ENCODE measurements around the gene ZC3H12C. TPM values are rescaled to one million over a fixed set of nuclear protein-coding genes. Genes with fewer than 3 reads are reported as not detected.

Gene ZC3H12C
- total and polyA plus RNA-seq, 10 of the 15 experiments (the other 5 are each of a cell fraction or from before 2014, with no cell fraction given): 0.31 to 31.0 (median 3.7) TPM

DNA sequence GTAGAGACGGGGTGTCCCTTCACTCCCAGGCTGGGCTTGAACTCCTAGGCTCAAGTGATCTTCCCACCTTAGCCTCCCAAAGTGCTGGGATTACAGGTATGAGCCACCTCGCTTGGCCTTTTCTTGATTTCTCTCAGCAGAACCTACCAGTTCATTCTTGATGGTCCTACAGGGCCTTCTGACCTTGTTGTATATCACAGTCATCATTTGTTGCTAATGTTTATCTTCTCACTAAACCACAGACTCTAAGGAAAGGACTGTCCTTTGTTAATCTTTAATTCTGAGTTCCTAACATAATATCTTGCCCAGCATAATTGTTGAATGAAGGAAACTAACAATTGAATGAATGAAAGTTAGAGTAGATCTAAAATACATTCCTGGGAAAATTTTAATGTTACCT lies 22.0 kb upstream of the ZC3H12C start (continued):
- TF ChIP-seq, protein P1, sequence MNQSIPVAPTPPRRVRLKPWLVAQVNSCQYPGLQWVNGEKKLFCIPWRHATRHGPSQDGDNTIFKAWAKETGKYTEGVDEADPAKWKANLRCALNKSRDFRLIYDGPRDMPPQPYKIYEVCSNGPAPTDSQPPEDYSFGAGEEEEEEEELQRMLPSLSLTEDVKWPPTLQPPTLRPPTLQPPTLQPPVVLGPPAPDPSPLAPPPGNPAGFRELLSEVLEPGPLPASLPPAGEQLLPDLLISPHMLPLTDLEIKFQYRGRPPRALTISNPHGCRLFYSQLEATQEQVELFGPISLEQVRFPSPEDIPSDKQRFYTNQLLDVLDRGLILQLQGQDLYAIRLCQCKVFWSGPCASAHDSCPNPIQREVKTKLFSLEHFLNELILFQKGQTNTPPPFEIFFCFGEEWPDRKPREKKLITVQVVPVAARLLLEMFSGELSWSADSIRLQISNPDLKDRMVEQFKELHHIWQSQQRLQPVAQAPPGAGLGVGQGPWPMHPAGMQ (IDR thresholded peaks at IDR 0.05; ENCODE audit: borderline replicate concordance): no peak
- no peak for TF ChIP-seq RCOR1 (conservative IDR thresholded peaks at IDR 0.05; ENCODE audit: low read depth, low read length)
- TF ChIP-seq KDM1A (IDR thresholded peaks at IDR 0.05; ENCODE audit: borderline replicate concordance): no peak
- TF ChIP-seq, protein P2, sequence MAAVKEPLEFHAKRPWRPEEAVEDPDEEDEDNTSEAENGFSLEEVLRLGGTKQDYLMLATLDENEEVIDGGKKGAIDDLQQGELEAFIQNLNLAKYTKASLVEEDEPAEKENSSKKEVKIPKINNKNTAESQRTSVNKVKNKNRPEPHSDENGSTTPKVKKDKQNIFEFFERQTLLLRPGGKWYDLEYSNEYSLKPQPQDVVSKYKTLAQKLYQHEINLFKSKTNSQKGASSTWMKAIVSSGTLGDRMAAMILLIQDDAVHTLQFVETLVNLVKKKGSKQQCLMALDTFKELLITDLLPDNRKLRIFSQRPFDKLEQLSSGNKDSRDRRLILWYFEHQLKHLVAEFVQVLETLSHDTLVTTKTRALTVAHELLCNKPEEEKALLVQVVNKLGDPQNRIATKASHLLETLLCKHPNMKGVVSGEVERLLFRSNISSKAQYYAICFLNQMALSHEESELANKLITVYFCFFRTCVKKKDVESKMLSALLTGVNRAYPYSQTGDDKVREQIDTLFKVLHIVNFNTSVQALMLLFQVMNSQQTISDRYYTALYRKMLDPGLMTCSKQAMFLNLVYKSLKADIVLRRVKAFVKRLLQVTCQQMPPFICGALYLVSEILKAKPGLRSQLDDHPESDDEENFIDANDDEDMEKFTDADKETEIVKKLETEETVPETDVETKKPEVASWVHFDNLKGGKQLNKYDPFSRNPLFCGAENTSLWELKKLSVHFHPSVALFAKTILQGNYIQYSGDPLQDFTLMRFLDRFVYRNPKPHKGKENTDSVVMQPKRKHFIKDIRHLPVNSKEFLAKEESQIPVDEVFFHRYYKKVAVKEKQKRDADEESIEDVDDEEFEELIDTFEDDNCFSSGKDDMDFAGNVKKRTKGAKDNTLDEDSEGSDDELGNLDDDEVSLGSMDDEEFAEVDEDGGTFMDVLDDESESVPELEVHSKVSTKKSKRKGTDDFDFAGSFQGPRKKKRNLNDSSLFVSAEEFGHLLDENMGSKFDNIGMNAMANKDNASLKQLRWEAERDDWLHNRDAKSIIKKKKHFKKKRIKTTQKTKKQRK (IDR thresholded peaks at IDR 0.05; ENCODE audit: low read depth, low read length): no peak
- no peak for TF ChIP-seq EP300 (IDR thresholded peaks at IDR 0.05; ENCODE audit: borderline replicate concordance in 1 of 2, control insufficient read depth in 1 of 2, low read depth in 2 of 2, low read length in 2 of 2)
- TF ChIP-seq BHLHE40 (IDR thresholded peaks at IDR 0.05; ENCODE audit: borderline replicate concordance in 1 of 2, low read depth in 2 of 2, low read length in 1 of 2): no peak

DNA sequence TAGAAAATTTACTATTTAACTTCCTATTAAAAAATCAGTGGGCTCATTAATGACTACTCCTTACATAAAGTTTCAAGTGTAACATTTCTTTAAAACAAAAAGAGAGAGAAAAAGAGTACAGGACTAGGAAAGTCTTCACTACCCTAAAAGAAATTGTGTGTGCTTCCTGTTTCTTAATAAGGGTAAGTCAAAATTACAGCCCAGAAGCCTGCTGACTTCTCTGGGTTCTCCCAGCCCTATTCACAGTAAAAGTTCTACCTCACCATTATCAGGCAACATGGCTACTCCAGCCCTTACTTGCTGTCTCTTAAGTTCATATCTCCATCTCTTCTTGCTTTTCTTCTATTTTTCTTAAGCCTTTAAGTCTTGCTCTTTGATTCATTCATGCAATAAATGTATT lies 20.3 kb upstream of the ZC3H12C start:
- no peak overlapping the region for H3K4me2 ChIP-seq (ENCODE audit: control insufficient read depth, insufficient read depth)
- TF ChIP-seq, protein P3, sequence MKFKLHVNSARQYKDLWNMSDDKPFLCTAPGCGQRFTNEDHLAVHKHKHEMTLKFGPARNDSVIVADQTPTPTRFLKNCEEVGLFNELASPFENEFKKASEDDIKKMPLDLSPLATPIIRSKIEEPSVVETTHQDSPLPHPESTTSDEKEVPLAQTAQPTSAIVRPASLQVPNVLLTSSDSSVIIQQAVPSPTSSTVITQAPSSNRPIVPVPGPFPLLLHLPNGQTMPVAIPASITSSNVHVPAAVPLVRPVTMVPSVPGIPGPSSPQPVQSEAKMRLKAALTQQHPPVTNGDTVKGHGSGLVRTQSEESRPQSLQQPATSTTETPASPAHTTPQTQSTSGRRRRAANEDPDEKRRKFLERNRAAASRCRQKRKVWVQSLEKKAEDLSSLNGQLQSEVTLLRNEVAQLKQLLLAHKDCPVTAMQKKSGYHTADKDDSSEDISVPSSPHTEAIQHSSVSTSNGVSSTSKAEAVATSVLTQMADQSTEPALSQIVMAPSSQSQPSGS (IDR thresholded peaks at IDR 0.05; ENCODE audit: low read length): no peak
- TF ChIP-seq, protein P4, sequence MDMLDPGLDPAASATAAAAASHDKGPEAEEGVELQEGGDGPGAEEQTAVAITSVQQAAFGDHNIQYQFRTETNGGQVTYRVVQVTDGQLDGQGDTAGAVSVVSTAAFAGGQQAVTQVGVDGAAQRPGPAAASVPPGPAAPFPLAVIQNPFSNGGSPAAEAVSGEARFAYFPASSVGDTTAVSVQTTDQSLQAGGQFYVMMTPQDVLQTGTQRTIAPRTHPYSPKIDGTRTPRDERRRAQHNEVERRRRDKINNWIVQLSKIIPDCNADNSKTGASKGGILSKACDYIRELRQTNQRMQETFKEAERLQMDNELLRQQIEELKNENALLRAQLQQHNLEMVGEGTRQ (IDR thresholded peaks at IDR 0.05; ENCODE audit: borderline replicate concordance, low read depth, low read length): no peak
- TF ChIP-seq GATAD2B (conservative IDR thresholded peaks at IDR 0.05; ENCODE audit: low read depth) (no peak), POLR2A (IDR thresholded peaks at IDR 0.05; ENCODE audit: low read depth, low read length) (no peak), HDAC2 (IDR thresholded peaks at IDR 0.05) (no peak), GABPA (IDR thresholded peaks at IDR 0.05; ENCODE audit: low read depth) (no peak), MTA3 (IDR thresholded peaks at IDR 0.05; ENCODE audit: borderline replicate concordance, low read length) (no peak), SP1 (IDR thresholded peaks at IDR 0.05; ENCODE audit: low read depth, low read length) (no peak), TCF12 (IDR thresholded peaks at IDR 0.05; ENCODE audit: low read depth, low read length) (no peak), STAT3 (IDR thresholded peaks at IDR 0.05; ENCODE audit: low read depth, low read length) (no peak)

More for the DNA sequence above, 20.3 kb upstream of the ZC3H12C start:
- no peaks in the 10 kb centered on the region for H3K36me3 ChIP-seq (ENCODE audit: control insufficient read depth in 2 of 2, insufficient read depth in 2 of 2, low read length in 1 of 2)
- RAD21 ChIA-PET (ENCODE audit: unreplicated experiment): interaction anchor here (7.4 kb wide), 1 partner anchor 46 kb away, joined by 89 read pairs; no protein-coding TSS in a partner anchor
- no peak overlapping the region for H2AFZ ChIP-seq (ENCODE audit: control insufficient read depth, low read depth, low read length)
- H3K9ac ChIP-seq (ENCODE audit: control insufficient read depth, insufficient read depth, low read length): no peak overlapping the region
- CTCF ChIA-PET: interaction anchor here (1.5 kb wide), 1 partner anchor 9 kb away, joined by 4 read pairs; no protein-coding TSS in a partner anchor
- DNase-seq (ENCODE audit: low read depth, low spot score): no peak
- POLR2A ChIA-PET: interaction anchor here (1.0 kb wide), 1 partner anchor 10 kb away, joined by 3 read pairs; no protein-coding TSS in a partner anchor
- in situ Hi-C loops (cut with MboI) (no loop called here), intact Hi-C loops (cut with micrococcal nuclease; ENCODE audit: unreplicated experiment) (no loop called here)
- H3K27me3 ChIP-seq (replicated peaks in 1 of 2; ENCODE audit: control insufficient read depth in 2 of 2, insufficient read depth in 2 of 2, low read length in 1 of 2): peaks cover 0 to 2% of the 10 kb centered on the region in 2 experiments; a peak in 2 of 4 replicates
- SMC1A ChIA-PET (ENCODE audit: uncharacterized antibody, unreplicated experiment): interaction anchor here (0.6 to 1.0 kb wide), 2 partner anchors 31 to 39 kb away, joined by 3 to 4 read pairs; no protein-coding TSS in a partner anchor
- no peaks in the 10 kb centered on the region for H3K79me2 ChIP-seq (ENCODE audit: control insufficient read depth, insufficient read depth, low read length)
- ATAC-seq: no peak
- no TSS peak for BruUV-seq (replicated peaks)
- H3K27ac ChIP-seq (ENCODE audit: control insufficient read depth, insufficient read depth): no peak overlapping the region
- no peak overlapping the region for H3K4me3 ChIP-seq
- H3K9me3 ChIP-seq (replicated peaks; ENCODE audit: control insufficient read depth, insufficient read depth, low read length): no peaks in the 10 kb centered on the region; the same call in 2 of the 3 replicates
- FAIRE-seq: no peak
- H3K4me1 ChIP-seq (ENCODE audit: control insufficient read depth, insufficient read depth, low read length): peaks cover 16% of the 10 kb centered on the region
- H4K20me1 ChIP-seq (ENCODE audit: control insufficient read depth, insufficient read depth): no peaks in the 10 kb centered on the region
